Measurements from ENCODE around the gene NME8. TPM values are rescaled to one million over a fixed set of nuclear protein-coding genes. Genes with fewer than 3 reads are reported as not detected.
A peak's percentile ranks its signal among the peaks of the same experiment; 100 is the strongest.

The NME8 gene
- total RNA-seq, 4 donors from 2014 or later = 0.72 TPM; not detected in 3

DNA sequence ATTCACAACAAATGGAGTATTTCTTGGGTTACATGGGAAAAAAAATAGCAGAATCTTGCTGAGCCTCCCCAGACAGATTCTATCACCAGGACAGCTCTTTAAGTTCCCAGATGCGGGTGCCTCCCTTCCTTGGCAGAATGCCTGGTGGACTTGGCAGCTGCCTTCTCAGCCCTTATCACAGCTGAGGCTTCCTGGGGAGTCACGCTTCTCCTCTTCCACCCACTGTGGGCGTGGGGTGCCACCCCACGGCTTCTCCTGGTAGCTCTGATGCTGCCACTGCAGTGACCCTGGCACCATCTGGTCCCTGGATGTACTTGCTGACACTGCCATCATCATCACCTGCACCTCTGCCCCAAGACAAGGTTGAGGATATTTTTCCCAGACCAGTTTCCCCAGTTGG is 16.2 kb upstream of the NME8 start:
- DNase-seq (ENCODE audit: low spot score) = no peak
- ATAC-seq (ENCODE audit: low FRiP score) = peak; percentile 65
- TF ChIP-seq, protein P1, sequence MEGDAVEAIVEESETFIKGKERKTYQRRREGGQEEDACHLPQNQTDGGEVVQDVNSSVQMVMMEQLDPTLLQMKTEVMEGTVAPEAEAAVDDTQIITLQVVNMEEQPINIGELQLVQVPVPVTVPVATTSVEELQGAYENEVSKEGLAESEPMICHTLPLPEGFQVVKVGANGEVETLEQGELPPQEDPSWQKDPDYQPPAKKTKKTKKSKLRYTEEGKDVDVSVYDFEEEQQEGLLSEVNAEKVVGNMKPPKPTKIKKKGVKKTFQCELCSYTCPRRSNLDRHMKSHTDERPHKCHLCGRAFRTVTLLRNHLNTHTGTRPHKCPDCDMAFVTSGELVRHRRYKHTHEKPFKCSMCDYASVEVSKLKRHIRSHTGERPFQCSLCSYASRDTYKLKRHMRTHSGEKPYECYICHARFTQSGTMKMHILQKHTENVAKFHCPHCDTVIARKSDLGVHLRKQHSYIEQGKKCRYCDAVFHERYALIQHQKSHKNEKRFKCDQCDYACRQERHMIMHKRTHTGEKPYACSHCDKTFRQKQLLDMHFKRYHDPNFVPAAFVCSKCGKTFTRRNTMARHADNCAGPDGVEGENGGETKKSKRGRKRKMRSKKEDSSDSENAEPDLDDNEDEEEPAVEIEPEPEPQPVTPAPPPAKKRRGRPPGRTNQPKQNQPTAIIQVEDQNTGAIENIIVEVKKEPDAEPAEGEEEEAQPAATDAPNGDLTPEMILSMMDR (IDR thresholded peaks at IDR 0.05) = no peak

DNA sequence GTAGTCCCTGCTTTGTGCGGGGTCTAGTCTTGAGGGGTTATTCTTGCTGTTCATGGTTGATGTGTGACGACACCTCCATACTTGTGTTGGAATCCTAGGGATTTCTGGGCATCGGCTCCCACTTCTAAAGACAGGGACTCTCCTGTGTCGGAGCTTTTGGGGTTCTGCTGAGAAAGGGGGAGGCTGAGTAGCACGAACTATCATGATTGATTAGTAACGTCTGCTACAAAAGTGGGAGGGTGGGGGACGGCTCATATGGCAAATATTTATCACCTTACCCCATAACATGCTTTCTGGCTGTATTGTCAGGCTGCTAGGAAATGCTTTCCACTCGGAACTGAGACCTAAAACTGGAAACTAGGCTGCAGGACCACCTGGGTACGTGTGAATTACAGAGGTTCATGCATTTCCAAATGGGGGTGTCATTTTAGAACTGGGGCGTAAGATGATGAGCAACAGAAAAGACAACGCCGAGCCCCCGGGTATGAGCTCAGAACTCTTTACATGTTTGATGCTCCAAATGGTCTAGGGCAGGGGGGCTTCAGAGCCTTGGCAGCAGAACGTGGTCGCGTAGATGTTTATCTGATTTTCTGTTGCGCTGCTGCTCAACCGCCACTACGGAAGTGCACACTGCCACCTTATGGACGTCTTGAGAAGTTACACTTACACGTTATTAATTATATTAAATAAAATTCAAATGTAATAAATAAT is 15.1 kb upstream of the NME8 start:
- no peak for ATAC-seq (ENCODE audit: low FRiP score)
- TF ChIP-seq, protein P1 (IDR thresholded peaks at IDR 0.05) = no peak
- no peak for DNase-seq (ENCODE audit: low spot score)

DNA sequence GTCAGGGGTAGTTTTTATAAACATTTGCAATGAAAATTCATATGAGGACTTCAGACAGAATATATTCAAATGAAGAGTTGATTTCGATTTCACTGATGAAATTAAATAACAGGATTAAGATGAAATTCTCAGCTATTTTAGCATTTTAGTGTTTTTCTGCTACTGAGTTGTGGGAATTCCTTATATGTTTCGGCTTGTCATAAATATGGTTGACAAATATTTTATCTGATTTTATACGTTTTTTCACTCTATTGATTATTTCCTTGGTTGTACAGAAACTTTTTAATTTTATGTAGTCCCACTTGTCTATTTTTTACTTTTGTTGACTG is 14.6 kb upstream of the NME8 start:
- no peak for ATAC-seq (ENCODE audit: low FRiP score)
- TF ChIP-seq, protein P1 (IDR thresholded peaks at IDR 0.05) = no peak
- DNase-seq (ENCODE audit: low spot score) = no peak

DNA sequence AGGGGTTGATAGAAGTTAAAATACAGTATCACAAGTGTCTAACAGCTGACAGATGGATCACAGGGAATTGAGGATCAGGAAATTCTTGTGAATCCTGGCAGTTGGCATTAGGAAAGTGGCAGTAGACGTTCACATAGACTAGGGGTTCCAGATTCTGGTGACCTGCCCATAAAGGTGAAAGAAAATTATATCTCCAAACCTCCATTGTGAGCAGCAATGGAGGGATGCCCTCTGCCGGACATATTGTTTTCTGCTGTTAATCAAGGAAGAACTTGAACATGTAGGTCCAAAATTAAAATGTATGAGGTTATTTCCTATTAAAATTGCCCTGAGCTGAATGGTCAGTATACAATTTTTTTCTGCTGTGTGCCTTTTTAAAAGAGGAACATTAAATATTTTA is 5.1 kb downstream of the NME8 start:
- TF ChIP-seq, protein P1 (IDR thresholded peaks at IDR 0.05) = no peak
- no peak for DNase-seq (ENCODE audit: low spot score)
- ATAC-seq (ENCODE audit: low FRiP score) = no peak

DNA sequence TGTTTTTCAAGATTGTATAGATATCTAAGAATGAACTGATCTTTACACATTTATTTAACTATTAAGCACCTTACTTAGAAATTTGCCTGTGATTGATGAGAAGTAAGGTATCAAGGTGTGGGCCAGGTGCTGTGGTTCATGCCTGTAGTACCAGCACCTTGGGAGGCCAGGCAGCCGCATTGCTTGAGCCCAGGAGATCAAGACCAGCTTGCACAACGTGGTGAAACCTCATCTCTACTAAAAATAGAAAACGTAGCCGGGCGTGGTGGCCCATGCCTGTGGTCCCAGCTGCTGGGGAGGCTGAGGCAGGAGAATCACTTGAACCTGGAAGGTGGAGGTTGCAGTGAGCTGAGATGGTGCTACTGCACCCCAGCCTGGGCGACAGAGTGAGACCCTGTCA is 33.7 kb downstream of the NME8 start:
- ATAC-seq (ENCODE audit: low FRiP score) (no peak), DNase-seq (ENCODE audit: low spot score) (no peak)
- TF ChIP-seq, protein P1 (IDR thresholded peaks at IDR 0.05) = no peak

DNA sequence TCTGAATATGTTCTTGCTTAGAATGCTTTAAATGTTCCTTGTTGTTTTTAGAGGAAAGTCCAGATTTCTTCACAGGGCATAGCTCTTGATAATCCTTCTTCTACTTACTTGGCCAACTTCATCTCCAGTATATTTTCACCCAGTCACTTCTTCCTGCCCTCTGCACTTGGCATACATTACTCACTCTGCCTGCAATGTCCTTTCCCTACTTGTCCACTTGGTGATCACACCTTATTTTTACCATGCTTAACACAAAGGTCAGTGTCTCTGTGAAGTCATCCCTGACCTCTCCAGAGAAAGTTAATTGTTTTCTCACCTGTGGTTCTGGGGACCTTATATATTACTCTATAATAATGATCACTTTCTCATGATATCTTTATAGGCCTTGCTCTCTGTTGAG is 45.0 kb downstream of the NME8 start:
- DNase-seq (ENCODE audit: low spot score) = no peak
- no peak for ATAC-seq (ENCODE audit: low FRiP score)
- TF ChIP-seq, protein P1 (IDR thresholded peaks at IDR 0.05) = no peak

DNA sequence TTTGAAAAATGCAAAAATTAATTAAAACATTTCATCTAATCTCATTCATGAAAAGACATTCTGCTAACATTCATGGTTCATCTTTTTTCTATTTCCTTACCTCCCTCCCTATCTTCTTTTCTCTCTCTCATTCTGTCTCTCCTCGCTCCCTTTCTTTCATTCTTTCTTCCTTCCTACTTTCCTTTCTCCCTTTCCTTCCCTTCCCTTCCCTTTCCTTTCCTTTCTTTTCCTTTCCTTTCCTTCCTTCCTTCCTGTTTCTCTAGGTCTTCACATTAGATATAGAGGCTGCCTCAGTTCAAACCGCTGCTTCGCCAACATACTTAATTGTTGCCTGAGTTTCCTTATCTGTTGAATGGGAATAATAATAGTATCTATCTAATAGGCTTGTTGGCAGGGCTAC is 46.3 kb downstream of the NME8 start:
- DNase-seq (ENCODE audit: low spot score) = no peak
- TF ChIP-seq, protein P1 (IDR thresholded peaks at IDR 0.05) = no peak
- no peak for ATAC-seq (ENCODE audit: low FRiP score)

All from omental fat pad (tissue), 4 donors.